ENCODE data around the gene TSPAN31. TPM values are rescaled to one million over a fixed set of nuclear protein-coding genes. Genes with fewer than 3 reads are reported as not detected.
A peak's percentile ranks its signal among the peaks of the same experiment; 100 is the strongest.

TSPAN31 gene
- total and polyA plus RNA-seq, 10 donors, result 16.9 to 93.1 (median 29.0) TPM

DNA sequence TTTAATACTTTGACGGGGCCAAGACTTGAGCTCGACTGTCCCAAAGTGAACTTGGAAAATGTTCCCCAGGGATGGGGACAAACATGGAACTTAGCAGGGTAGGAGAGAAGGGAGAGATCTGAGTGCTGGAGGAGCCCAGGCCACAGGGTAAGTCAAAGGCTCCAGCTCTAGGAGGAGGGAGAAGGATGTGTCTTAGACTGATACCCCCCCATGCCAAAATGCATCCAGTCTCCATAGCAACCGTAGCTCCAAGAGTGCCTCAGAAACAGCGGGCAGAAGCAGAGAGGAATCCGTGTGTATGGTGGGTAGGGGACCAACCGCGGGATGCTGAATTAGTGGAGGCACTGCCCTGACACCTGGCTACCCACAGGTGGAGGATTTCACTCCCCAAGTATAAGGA is 5.5 kb upstream of the TSPAN31 start:
- no peak for TF ChIP-seq POLR2AphosphoS5 (IDR thresholded peaks at IDR 0.05)
- no peak for TF ChIP-seq POLR2A (IDR thresholded peaks at IDR 0.05)
- no peak for TF ChIP-seq CTCF (IDR thresholded peaks at IDR 0.05 in 8 of 11, conservative IDR thresholded peaks at IDR 0.05 in 3 of 11)
- H3K27me3 ChIP-seq (replicated peaks in 1 of 7), result peaks cover 0 to 53% (median 22%) of the 10 kb centered on the region in 7 donors
- DNase-seq, result peak; percentile 51
- H3K9me3 ChIP-seq, result no peaks in the 10 kb centered on the region
- intact Hi-C loops (cut with DNase I; ENCODE audit: low total_unique reads), result no loop called here
- peak overlapping the region in 1 of 8 donors; percentile 76 for H3K4me3 ChIP-seq
- peaks cover 0 to 59% (median 16%) of the 10 kb centered on the region in 6 donors for H3K36me3 ChIP-seq
- WGBS, 5 donors, result 59 to 83% (median 77%) methylated on average over 7 of the region's 7 CpGs
- peaks cover 22 to 94% (median 69%) of the 10 kb centered on the region in 6 donors for H3K4me1 ChIP-seq
- H3K27ac ChIP-seq, result peak overlapping the region in 1 of 8 donors; percentile 90

GRCh38 chr12:57739914-57740538 is 4.8 kb upstream of the TSPAN31 start:
- Histone ChIP-seq H3K4me1 (peaks cover 22 to 96% (median 70%) of the 10 kb centered on the region in 6 donors), H3K27me3 (replicated peaks in 1 of 7) (peaks cover 0 to 51% (median 22%) of the 10 kb centered on the region in 7 donors), H3K27ac (peak overlapping the region in 3 of 8 donors; percentile 85 to 90 (median 90)), H3K9me3 (no peaks in the 10 kb centered on the region), H3K36me3 (peaks cover 0 to 52% (median 14%) of the 10 kb centered on the region in 6 donors), H3K4me3 (peak overlapping the region in 2 of 8 donors; percentile 54 to 76)
- peak; percentile 63 for DNase-seq
- 68 to 82% (median 75%) methylated on average over 5 to 10 of the region's 10 CpGs for WGBS, 5 donors
- TF ChIP-seq POLR2A (IDR thresholded peaks at IDR 0.05) (no peak), CTCF (IDR thresholded peaks at IDR 0.05 in 8 of 11, conservative IDR thresholded peaks at IDR 0.05 in 3 of 11) (no peak), POLR2AphosphoS5 (IDR thresholded peaks at IDR 0.05) (no peak)
- intact Hi-C loops (cut with DNase I; ENCODE audit: low total_unique reads), result no loop called here

GRCh38 chr12:57740656-57741412 is 4.0 kb upstream of the TSPAN31 start:
- intact Hi-C loops (cut with DNase I; ENCODE audit: low total_unique reads), result no loop called here
- TF ChIP-seq CTCF (IDR thresholded peaks at IDR 0.05 in 8 of 11, conservative IDR thresholded peaks at IDR 0.05 in 3 of 11) (peak in 1 of 11 experiments; percentile 8), POLR2AphosphoS5 (IDR thresholded peaks at IDR 0.05) (peak in 2 of 3 donors; percentile 78), POLR2A (IDR thresholded peaks at IDR 0.05) (no peak)
- Histone ChIP-seq H3K27ac (peak overlapping the region in 6 of 8 donors; percentile 79 to 90 (median 84)), H3K9me3 (no peaks in the 10 kb centered on the region), H3K27me3 (replicated peaks in 1 of 7) (peaks cover 0 to 43% (median 21%) of the 10 kb centered on the region in 7 donors), H3K4me3 (peak overlapping the region; percentile 33 to 76 (median 54)), H3K36me3 (peaks cover 0 to 44% (median 14%) of the 10 kb centered on the region in 6 donors), H3K4me1 (peaks cover 28 to 95% (median 74%) of the 10 kb centered on the region in 6 donors)
- DNase-seq, result peak; percentile 92
- 23 to 35% (median 31%) methylated on average over 5 of the region's 5 CpGs for WGBS, 5 donors

DNA sequence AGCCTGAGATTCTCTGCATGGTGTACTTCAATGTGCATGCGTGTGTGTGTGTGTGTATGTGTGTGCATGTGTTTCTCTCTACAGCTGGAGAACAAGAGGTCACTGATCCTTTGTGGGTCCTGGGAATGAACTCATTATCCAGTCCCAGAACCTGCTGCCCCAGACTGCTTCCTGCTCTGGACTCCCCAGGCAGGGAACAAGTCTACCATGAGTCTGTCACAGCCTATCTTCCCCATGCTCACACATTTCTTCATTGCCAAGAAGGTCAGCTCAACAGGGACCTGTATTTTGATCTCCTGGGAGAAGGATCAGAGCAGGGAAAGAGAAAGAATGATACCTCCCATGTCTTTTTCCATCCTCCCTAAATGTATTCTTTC is 3.4 kb upstream of the TSPAN31 start:
- H3K36me3 ChIP-seq, result peaks cover 0 to 44% (median 14%) of the 10 kb centered on the region in 6 donors
- no peaks in the 10 kb centered on the region for H3K9me3 ChIP-seq
- intact Hi-C loops (cut with DNase I; ENCODE audit: low total_unique reads), result no loop called here
- no peak for TF ChIP-seq CTCF (IDR thresholded peaks at IDR 0.05 in 8 of 11, conservative IDR thresholded peaks at IDR 0.05 in 3 of 11)
- no peak for TF ChIP-seq POLR2AphosphoS5 (IDR thresholded peaks at IDR 0.05)
- TF ChIP-seq POLR2A (IDR thresholded peaks at IDR 0.05), result no peak
- peak overlapping the region; percentile 23 to 90 (median 82) for H3K27ac ChIP-seq
- WGBS, 5 donors, result 0 to 25% (median 19%) methylated on average over 1 of the region's 1 CpG
- peak overlapping the region; percentile 33 to 76 (median 54) for H3K4me3 ChIP-seq
- peaks cover 0 to 37% (median 21%) of the 10 kb centered on the region in 7 donors for H3K27me3 ChIP-seq (replicated peaks in 1 of 7)
- DNase-seq, result peak; percentile 51
- H3K4me1 ChIP-seq, result peaks cover 32 to 95% (median 76%) of the 10 kb centered on the region in 6 donors

Measured in spleen (tissue), 11 donors.